DOHH2 (cell line): ENCODE data around the gene PMF1.
"Not testable (repeated sequence)": the region's sequence is repeated elsewhere in the genome, so short reads cannot be mapped to it uniquely, and the experiment has no call there.

Source experiments
- EZH2phosphoT487 ChIP-seq: fragments of 200-600 bp; sonication (generic); IDR thresholded peaks from 2 replicates; pipeline ENCODE4 v1.6.1; 2017; ENCODE audit warnings: borderline replicate concordance, mild to moderate bottlenecking, antibody characterized with exemption, low read length, moderate library complexity, mixed read lengths
- TF ChIP-seq, protein P1 (sequence below): fragments of 200-600 bp; sonication (generic); IDR thresholded peaks from one replicate; pipeline ENCODE4 v1.5.1; 2014; ENCODE audit warnings: antibody characterized with exemption, mild to moderate bottlenecking, low read depth, low read length; ENCODE audit not compliant: poor library complexity, severe bottlenecking

DNA sequence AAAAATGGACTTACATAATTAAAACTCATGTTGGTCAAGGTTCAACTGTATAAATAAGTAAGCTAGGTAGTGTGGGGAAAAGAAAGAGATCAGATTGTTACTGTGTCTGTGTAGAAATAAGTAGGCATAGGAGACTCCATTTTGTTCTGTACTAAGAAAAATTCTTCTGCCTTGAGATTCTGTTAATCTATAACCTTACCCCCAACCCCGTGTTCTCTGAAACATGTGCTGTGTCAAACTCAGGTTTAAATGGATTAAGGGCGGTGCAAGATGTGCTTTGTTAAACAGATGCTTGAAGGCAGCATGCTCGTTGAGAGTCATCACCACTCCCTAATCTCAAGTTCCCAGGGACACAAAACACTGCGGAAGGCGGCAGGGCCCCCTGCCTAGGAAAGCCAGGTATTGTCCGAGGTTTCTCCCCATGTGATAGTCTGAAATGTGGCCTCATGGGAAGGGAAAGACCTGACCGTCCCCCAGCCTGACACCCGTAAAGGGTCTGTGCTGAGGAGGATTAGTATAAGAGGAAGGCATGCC is 31.3 kb upstream of the PMF1 start:
- TF ChIP-seq, protein P1, sequence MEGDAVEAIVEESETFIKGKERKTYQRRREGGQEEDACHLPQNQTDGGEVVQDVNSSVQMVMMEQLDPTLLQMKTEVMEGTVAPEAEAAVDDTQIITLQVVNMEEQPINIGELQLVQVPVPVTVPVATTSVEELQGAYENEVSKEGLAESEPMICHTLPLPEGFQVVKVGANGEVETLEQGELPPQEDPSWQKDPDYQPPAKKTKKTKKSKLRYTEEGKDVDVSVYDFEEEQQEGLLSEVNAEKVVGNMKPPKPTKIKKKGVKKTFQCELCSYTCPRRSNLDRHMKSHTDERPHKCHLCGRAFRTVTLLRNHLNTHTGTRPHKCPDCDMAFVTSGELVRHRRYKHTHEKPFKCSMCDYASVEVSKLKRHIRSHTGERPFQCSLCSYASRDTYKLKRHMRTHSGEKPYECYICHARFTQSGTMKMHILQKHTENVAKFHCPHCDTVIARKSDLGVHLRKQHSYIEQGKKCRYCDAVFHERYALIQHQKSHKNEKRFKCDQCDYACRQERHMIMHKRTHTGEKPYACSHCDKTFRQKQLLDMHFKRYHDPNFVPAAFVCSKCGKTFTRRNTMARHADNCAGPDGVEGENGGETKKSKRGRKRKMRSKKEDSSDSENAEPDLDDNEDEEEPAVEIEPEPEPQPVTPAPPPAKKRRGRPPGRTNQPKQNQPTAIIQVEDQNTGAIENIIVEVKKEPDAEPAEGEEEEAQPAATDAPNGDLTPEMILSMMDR = not testable (repeated sequence)
- TF ChIP-seq EZH2phosphoT487 = not testable (repeated sequence)
